ENCODE results near the gene SMOC2. TPM values are rescaled to one million over a fixed set of nuclear protein-coding genes. Genes with fewer than 3 reads are reported as not detected.

Gene SMOC2
- total and polyA plus RNA-seq, 2 experiments from 2014 or later: 51.0 to 88.7 TPM

DNA sequence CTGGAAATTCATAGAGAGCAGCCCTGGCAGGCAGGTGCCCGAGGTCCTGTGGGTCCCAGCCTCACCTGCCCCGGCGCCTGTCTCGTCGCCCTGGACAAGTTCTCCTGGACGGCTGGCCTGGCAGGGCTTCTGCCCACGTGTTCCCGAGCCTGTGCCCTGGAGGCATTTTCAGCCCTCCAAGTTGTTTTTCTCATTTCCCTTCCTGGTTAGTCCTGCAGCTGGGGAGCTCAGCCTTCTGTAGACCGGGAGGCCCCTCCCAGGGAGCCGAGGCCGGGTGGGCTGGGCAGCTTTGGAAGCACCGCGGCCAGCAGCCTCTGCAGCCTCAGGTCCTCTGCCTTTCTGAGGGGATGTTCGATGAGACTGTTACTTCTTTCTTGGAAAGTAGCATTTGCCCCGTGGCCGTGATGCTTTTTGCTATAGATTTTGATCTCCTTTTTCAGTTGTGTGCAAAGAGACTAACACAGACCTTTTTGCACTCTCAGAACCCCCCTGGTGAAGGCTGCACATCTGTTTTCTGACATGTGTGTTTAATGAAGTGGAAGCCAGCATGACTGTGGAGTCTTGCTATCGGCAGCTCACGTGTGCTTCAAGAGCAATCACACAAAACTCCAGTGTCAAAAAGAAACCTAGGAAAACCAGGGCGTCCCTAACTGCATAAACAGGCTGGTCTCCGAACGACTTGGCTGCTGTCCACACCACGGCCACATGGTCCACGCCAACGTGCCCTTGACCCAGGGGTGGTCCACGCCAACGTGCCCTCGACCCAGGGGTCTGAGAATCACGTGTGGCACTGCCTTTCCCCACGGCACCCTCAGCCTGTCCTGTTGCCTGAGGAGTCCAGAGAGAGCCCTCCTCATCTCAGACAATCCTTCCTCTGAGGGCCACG, 207.5 kb downstream of the SMOC2 start:
- Histone ChIP-seq H3K4me3 (no peak overlapping the region), H3K36me3 (replicated peaks; ENCODE audit: insufficient read depth, low read depth) (no peaks in the 10 kb centered on the region), H3K9me2 (replicated peaks; ENCODE audit: insufficient read depth) (no peaks in the 10 kb centered on the region), H3K27me3 (peaks cover 3% of the 10 kb centered on the region), H3K27ac (no peak overlapping the region), H3K4me2 (peak overlapping the region; percentile 53), H3K9me3 (ENCODE audit: low read depth) (no peaks in the 10 kb centered on the region), H2AFZ (no peak overlapping the region), H4K20me1 (ENCODE audit: insufficient read depth, poor library complexity, severe bottlenecking) (no peaks in the 10 kb centered on the region), H3K4me1 (ENCODE audit: insufficient read depth) (peaks cover 24% of the 10 kb centered on the region), H3K79me2 (no peaks in the 10 kb centered on the region)
- DNase-seq (ENCODE audit: low spot score): no peak
- TF ChIP-seq EZH2phosphoT487 (IDR thresholded peaks at IDR 0.05; ENCODE audit: low read depth, severe bottlenecking, unreplicated experiment): no peak
- TF ChIP-seq EZH2 (IDR thresholded peaks at IDR 0.05; ENCODE audit: borderline replicate concordance): no peak
- TF ChIP-seq, protein P1, sequence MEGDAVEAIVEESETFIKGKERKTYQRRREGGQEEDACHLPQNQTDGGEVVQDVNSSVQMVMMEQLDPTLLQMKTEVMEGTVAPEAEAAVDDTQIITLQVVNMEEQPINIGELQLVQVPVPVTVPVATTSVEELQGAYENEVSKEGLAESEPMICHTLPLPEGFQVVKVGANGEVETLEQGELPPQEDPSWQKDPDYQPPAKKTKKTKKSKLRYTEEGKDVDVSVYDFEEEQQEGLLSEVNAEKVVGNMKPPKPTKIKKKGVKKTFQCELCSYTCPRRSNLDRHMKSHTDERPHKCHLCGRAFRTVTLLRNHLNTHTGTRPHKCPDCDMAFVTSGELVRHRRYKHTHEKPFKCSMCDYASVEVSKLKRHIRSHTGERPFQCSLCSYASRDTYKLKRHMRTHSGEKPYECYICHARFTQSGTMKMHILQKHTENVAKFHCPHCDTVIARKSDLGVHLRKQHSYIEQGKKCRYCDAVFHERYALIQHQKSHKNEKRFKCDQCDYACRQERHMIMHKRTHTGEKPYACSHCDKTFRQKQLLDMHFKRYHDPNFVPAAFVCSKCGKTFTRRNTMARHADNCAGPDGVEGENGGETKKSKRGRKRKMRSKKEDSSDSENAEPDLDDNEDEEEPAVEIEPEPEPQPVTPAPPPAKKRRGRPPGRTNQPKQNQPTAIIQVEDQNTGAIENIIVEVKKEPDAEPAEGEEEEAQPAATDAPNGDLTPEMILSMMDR (IDR thresholded peaks at IDR 0.05; ENCODE audit: poor library complexity): no peak
- 55% methylated on average over 30 of the region's 30 CpGs for WGBS (ENCODE audit: low lambda C conversion rate, missing lambda C conversion rate)

DNA sequence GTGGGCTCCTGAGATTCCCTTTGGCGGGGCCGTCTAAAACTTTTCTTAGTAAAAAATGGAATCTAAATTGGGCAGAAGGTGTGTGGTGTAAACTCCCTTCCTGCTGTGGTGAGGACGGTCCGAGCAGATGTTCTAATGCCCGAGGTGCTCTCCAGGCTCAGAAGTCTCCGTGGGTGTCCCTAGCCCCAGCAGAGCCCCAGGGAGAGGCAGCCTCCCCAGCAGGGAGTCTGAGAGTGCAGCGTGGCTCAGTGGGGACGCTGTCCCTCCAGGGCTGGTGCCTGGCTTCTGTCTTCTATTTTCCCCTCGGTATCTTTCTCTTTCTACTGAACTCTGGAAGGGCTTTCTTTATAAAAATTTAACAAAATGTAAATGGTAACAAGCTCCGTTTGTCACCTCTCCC, 208.2 kb downstream of the SMOC2 start:
- WGBS (ENCODE audit: low lambda C conversion rate, missing lambda C conversion rate): 48% methylated on average over 10 of the region's 10 CpGs
- Histone ChIP-seq H3K27me3 (peaks cover 3% of the 10 kb centered on the region), H3K4me2 (peak overlapping the region; percentile 53), H3K9me2 (replicated peaks; ENCODE audit: insufficient read depth) (no peaks in the 10 kb centered on the region), H3K9me3 (ENCODE audit: low read depth) (no peaks in the 10 kb centered on the region), H3K4me1 (ENCODE audit: insufficient read depth) (peaks cover 24% of the 10 kb centered on the region), H3K4me3 (no peak overlapping the region), H3K79me2 (no peaks in the 10 kb centered on the region), H2AFZ (no peak overlapping the region), H4K20me1 (ENCODE audit: insufficient read depth, poor library complexity, severe bottlenecking) (no peaks in the 10 kb centered on the region), H3K27ac (no peak overlapping the region), H3K36me3 (replicated peaks; ENCODE audit: insufficient read depth, low read depth) (no peaks in the 10 kb centered on the region)
- DNase-seq (ENCODE audit: low spot score): no peak
- TF ChIP-seq, protein P1 (IDR thresholded peaks at IDR 0.05; ENCODE audit: poor library complexity): no peak
- TF ChIP-seq EZH2phosphoT487 (IDR thresholded peaks at IDR 0.05; ENCODE audit: low read depth, severe bottlenecking, unreplicated experiment) (no peak), EZH2 (IDR thresholded peaks at IDR 0.05; ENCODE audit: borderline replicate concordance) (no peak)

DNA sequence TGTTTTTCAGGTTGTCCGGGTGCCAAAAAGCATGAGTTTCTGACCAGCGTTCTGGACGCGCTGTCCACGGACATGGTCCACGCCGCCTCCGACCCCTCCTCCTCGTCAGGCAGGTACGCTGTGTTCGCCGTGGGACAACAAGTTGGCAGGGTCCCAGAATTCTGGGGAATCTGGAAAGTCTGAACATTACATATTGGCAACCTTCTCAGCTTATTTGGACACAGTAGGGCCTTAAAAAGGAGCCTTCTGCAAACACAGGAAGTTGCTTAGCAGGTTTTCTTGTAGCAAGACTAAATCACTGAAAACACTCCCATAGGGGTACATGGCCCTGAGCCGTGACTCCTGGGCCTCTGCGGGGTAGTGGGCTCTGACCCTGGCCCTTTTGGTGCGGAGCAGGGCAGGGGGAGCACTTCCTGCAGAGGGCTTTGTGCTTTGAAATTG, 209.7 kb downstream of the SMOC2 start:
- no peak overlapping the region for H3K4me3 ChIP-seq
- no peaks in the 10 kb centered on the region for H3K79me2 ChIP-seq
- H3K27me3 ChIP-seq: peaks cover 3% of the 10 kb centered on the region
- peak overlapping the region; percentile 32 for H3K4me2 ChIP-seq
- peaks cover 24% of the 10 kb centered on the region for H3K4me1 ChIP-seq (ENCODE audit: insufficient read depth)
- no peak for TF ChIP-seq EZH2phosphoT487 (IDR thresholded peaks at IDR 0.05; ENCODE audit: low read depth, severe bottlenecking, unreplicated experiment)
- TF ChIP-seq EZH2 (IDR thresholded peaks at IDR 0.05; ENCODE audit: borderline replicate concordance): no peak
- H3K9me2 ChIP-seq (replicated peaks; ENCODE audit: insufficient read depth): no peaks in the 10 kb centered on the region
- no peak overlapping the region for H2AFZ ChIP-seq
- no peak for DNase-seq (ENCODE audit: low spot score)
- WGBS (ENCODE audit: low lambda C conversion rate, missing lambda C conversion rate): 85% methylated on average over 15 of the region's 15 CpGs
- no peak overlapping the region for H3K27ac ChIP-seq
- no peaks in the 10 kb centered on the region for H4K20me1 ChIP-seq (ENCODE audit: insufficient read depth, poor library complexity, severe bottlenecking)
- no peaks in the 10 kb centered on the region for H3K36me3 ChIP-seq (replicated peaks; ENCODE audit: insufficient read depth, low read depth)
- H3K9me3 ChIP-seq (ENCODE audit: low read depth): no peaks in the 10 kb centered on the region

DNA sequence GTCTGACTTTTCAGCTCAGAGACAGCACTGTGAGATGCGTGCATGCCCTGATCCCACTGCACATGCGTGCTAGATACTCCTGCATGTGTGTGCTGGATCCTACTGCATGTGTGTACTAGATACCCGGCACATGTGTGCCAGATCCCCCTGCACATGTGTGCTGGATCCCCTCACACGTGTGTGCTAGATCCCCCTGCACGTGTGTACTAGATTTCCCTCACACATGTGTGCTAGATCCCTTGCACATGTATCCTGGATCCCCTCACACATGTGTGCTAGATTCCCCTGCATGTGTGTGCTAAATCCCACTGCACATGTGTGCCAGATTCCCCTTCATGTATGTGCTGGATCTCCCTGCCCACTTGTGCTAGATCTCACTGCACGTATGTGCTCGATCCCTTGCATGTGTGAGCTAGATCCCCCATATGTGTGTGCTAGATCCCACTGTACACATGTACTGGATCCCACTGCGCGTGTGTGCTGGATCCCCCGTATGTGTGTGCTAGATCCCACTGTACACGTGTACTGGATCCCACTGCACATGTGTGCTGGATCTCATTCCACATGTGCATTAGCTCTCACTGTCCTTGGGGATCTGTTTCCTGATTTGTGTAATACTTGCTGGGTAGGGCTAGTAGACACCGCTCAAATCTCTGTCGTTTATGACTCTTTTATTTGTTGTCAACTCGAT, 214.6 kb downstream of the SMOC2 start:
- H4K20me1 ChIP-seq (ENCODE audit: insufficient read depth, poor library complexity, severe bottlenecking): no peaks in the 10 kb centered on the region
- TF ChIP-seq, protein P1 (IDR thresholded peaks at IDR 0.05; ENCODE audit: poor library complexity): no peak
- no peak for TF ChIP-seq EZH2 (IDR thresholded peaks at IDR 0.05; ENCODE audit: borderline replicate concordance)
- TF ChIP-seq EZH2phosphoT487 (IDR thresholded peaks at IDR 0.05; ENCODE audit: low read depth, severe bottlenecking, unreplicated experiment): no peak
- DNase-seq (ENCODE audit: low spot score): no peak
- no peak overlapping the region for H3K4me2 ChIP-seq
- no peak overlapping the region for H3K4me3 ChIP-seq
- H3K4me1 ChIP-seq (ENCODE audit: insufficient read depth): peaks cover 7% of the 10 kb centered on the region
- H3K27me3 ChIP-seq: no peaks in the 10 kb centered on the region
- no peaks in the 10 kb centered on the region for H3K9me2 ChIP-seq (replicated peaks; ENCODE audit: insufficient read depth)
- no peak overlapping the region for H3K27ac ChIP-seq
- no peaks in the 10 kb centered on the region for H3K9me3 ChIP-seq (ENCODE audit: low read depth)
- no peaks in the 10 kb centered on the region for H3K36me3 ChIP-seq (replicated peaks; ENCODE audit: insufficient read depth, low read depth)
- WGBS (ENCODE audit: low lambda C conversion rate, missing lambda C conversion rate): 94% methylated on average over 13 of the region's 14 CpGs
- H2AFZ ChIP-seq: no peak overlapping the region
- H3K79me2 ChIP-seq: no peaks in the 10 kb centered on the region
